ENCODE data around the gene NAT9. TPM values are rescaled to one million over a fixed set of nuclear protein-coding genes. Genes with fewer than 3 reads are reported as not detected.

NAT9 gene
- polyA plus RNA-seq, 4 donors, result 12.4 to 28.3 (median 22.2) TPM

DNA sequence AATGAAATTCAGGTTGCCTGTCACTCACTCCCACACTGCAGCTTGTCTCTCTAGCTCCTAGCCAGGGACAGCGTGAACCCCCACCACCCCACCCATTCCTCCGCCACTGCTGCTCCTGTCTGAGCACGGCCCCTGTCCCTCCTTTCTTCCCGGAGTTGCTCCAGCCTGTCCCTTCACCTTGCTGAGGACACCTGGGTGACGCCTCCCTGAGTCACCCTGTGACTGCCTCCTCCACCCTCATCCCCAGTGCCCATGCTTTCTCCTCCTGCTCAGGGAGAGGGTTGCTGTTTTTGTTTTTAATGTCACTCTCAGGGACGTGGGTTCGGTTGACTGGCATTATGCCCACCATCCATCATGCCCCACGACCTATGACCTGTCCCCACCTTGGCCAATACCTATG lies 25.8 kb upstream of the NAT9 start:
- no peak overlapping the region for H3K4me3 ChIP-seq (ENCODE audit: low read depth in 1 of 3, low read length in 3 of 3)
- H3K27ac ChIP-seq (ENCODE audit: low read depth in 1 of 3, low read length in 2 of 3), result no peak overlapping the region
- DNase-seq (no peak), FAIRE-seq (no peak)
- H3K36me3 ChIP-seq (ENCODE audit: control insufficient read depth in 3 of 3, insufficient read depth in 2 of 3, low read depth in 1 of 3, low read length in 3 of 3), result peaks cover 0 to 76% (median 4%) of the 10 kb centered on the region in 3 donors
- H3K9me3 ChIP-seq (ENCODE audit: control insufficient read depth in 2 of 2, insufficient read depth in 1 of 2, low read depth in 1 of 2, low read length in 1 of 2), result no peaks in the 10 kb centered on the region
- no peaks in the 10 kb centered on the region for H3K27me3 ChIP-seq (ENCODE audit: control insufficient read depth in 3 of 3, insufficient read depth in 3 of 3, low read length in 3 of 3)
- H3K4me1 ChIP-seq (ENCODE audit: control insufficient read depth in 3 of 3, insufficient read depth in 2 of 3, low read depth in 1 of 3, low read length in 2 of 3), result no peaks in the 10 kb centered on the region
- WGBS, 3 donors, result 81 to 90% (median 84%) methylated on average over 8 of the region's 8 CpGs

DNA sequence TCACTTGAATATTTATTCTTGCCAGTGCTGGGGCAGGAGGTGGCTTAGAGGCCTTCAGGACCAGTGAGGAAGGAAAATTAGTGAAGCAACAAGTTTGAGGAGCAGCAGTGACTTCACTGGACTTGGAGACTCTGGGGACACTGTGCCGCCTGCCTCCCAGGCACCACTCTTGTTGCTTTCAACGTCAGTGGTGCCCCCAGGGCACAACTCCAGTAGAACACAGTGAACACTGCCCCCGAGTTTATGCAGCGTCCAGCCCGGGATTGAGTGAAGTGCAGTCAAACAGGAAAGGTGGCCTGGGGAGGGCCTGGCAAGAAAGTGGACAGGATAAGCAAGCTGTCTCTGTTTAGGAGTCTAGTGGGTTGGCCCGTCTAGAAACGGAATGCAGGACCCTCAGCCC lies 24.4 kb upstream of the NAT9 start:
- 90 to 92% (median 91%) methylated on average over 7 of the region's 7 CpGs for WGBS, 3 donors
- no peak for DNase-seq
- H3K36me3 ChIP-seq (ENCODE audit: control insufficient read depth in 3 of 3, insufficient read depth in 2 of 3, low read depth in 1 of 3, low read length in 3 of 3), result peaks cover 0 to 82% (median 9%) of the 10 kb centered on the region in 3 donors
- H3K9me3 ChIP-seq (ENCODE audit: control insufficient read depth in 2 of 2, insufficient read depth in 1 of 2, low read depth in 1 of 2, low read length in 1 of 2), result no peaks in the 10 kb centered on the region
- no peak overlapping the region for H3K4me3 ChIP-seq (ENCODE audit: low read depth in 1 of 3, low read length in 3 of 3)
- H3K4me1 ChIP-seq (ENCODE audit: control insufficient read depth in 3 of 3, insufficient read depth in 2 of 3, low read depth in 1 of 3, low read length in 2 of 3), result no peaks in the 10 kb centered on the region
- H3K27me3 ChIP-seq (ENCODE audit: control insufficient read depth in 3 of 3, insufficient read depth in 3 of 3, low read length in 3 of 3), result no peaks in the 10 kb centered on the region
- FAIRE-seq, result no peak
- no peak overlapping the region for H3K27ac ChIP-seq (ENCODE audit: low read depth in 1 of 3, low read length in 2 of 3)

GRCh38 chr17:74799097-74799496 lies 23.0 kb upstream of the NAT9 start:
- no peak for FAIRE-seq
- no peaks in the 10 kb centered on the region for H3K27me3 ChIP-seq (ENCODE audit: control insufficient read depth in 3 of 3, insufficient read depth in 3 of 3, low read length in 3 of 3)
- WGBS, 3 donors, result 93 to 96% (median 93%) methylated on average over 14 of the region's 14 CpGs
- H3K36me3 ChIP-seq (ENCODE audit: control insufficient read depth in 3 of 3, insufficient read depth in 2 of 3, low read depth in 1 of 3, low read length in 3 of 3), result peaks cover 0 to 84% (median 9%) of the 10 kb centered on the region in 3 donors
- no peak for DNase-seq
- H3K4me1 ChIP-seq (ENCODE audit: control insufficient read depth in 3 of 3, insufficient read depth in 2 of 3, low read depth in 1 of 3, low read length in 2 of 3), result no peaks in the 10 kb centered on the region
- H3K9me3 ChIP-seq (ENCODE audit: control insufficient read depth in 2 of 2, insufficient read depth in 1 of 2, low read depth in 1 of 2, low read length in 1 of 2), result no peaks in the 10 kb centered on the region
- no peak overlapping the region for H3K27ac ChIP-seq (ENCODE audit: low read depth in 1 of 3, low read length in 2 of 3)
- no peak overlapping the region for H3K4me3 ChIP-seq (ENCODE audit: low read depth in 1 of 3, low read length in 3 of 3)

GRCh38 chr17:74798239-74798707 lies 22.1 kb upstream of the NAT9 start:
- Histone ChIP-seq H3K4me3 (ENCODE audit: low read depth in 1 of 3, low read length in 3 of 3) (no peak overlapping the region), H3K27ac (ENCODE audit: low read depth in 1 of 3, low read length in 2 of 3) (no peak overlapping the region), H3K36me3 (ENCODE audit: control insufficient read depth in 3 of 3, insufficient read depth in 2 of 3, low read depth in 1 of 3, low read length in 3 of 3) (peaks cover 0 to 86% (median 9%) of the 10 kb centered on the region in 3 donors), H3K4me1 (ENCODE audit: control insufficient read depth in 3 of 3, insufficient read depth in 2 of 3, low read depth in 1 of 3, low read length in 2 of 3) (no peaks in the 10 kb centered on the region), H3K27me3 (ENCODE audit: control insufficient read depth in 3 of 3, insufficient read depth in 3 of 3, low read length in 3 of 3) (no peaks in the 10 kb centered on the region), H3K9me3 (ENCODE audit: control insufficient read depth in 2 of 2, insufficient read depth in 1 of 2, low read depth in 1 of 2, low read length in 1 of 2) (no peaks in the 10 kb centered on the region)
- WGBS, 3 donors, result 81 to 91% (median 86%) methylated on average over 8 of the region's 8 CpGs
- FAIRE-seq, result no peak
- DNase-seq, result no peak

- FAIRE-seq (no peak), DNase-seq (no peak)
- H3K4me1 ChIP-seq (ENCODE audit: control insufficient read depth in 3 of 3, insufficient read depth in 2 of 3, low read depth in 1 of 3, low read length in 2 of 3), result no peaks in the 10 kb centered on the region
- 94 to 97% (median 97%) methylated on average over 4 of the region's 4 CpGs for WGBS, 3 donors
- H3K4me3 ChIP-seq (ENCODE audit: low read depth in 1 of 3, low read length in 3 of 3), result no peak overlapping the region
- no peak overlapping the region for H3K27ac ChIP-seq (ENCODE audit: low read depth in 1 of 3, low read length in 2 of 3)
- H3K9me3 ChIP-seq (ENCODE audit: control insufficient read depth in 2 of 2, insufficient read depth in 1 of 2, low read depth in 1 of 2, low read length in 1 of 2), result no peaks in the 10 kb centered on the region
- H3K27me3 ChIP-seq (ENCODE audit: control insufficient read depth in 3 of 3, insufficient read depth in 3 of 3, low read length in 3 of 3), result no peaks in the 10 kb centered on the region
- peaks cover 0 to 88% (median 9%) of the 10 kb centered on the region in 3 donors for H3K36me3 ChIP-seq (ENCODE audit: control insufficient read depth in 3 of 3, insufficient read depth in 2 of 3, low read depth in 1 of 3, low read length in 3 of 3)
Observed at GRCh38 chr17:74797824-74798223, 21.7 kb upstream of the NAT9 start.

GRCh38 chr17:74796866-74797265 lies 20.7 kb upstream of the NAT9 start:
- FAIRE-seq (no peak), DNase-seq (no peak)
- WGBS, 3 donors, result 93 to 96% (median 95%) methylated on average over 6 of the region's 6 CpGs
- Histone ChIP-seq H3K27me3 (ENCODE audit: control insufficient read depth in 3 of 3, insufficient read depth in 3 of 3, low read length in 3 of 3) (no peaks in the 10 kb centered on the region), H3K36me3 (ENCODE audit: control insufficient read depth in 3 of 3, insufficient read depth in 2 of 3, low read depth in 1 of 3, low read length in 3 of 3) (peaks cover 0 to 89% (median 9%) of the 10 kb centered on the region in 3 donors), H3K9me3 (ENCODE audit: control insufficient read depth in 2 of 2, insufficient read depth in 1 of 2, low read depth in 1 of 2, low read length in 1 of 2) (no peaks in the 10 kb centered on the region), H3K4me3 (ENCODE audit: low read depth in 1 of 3, low read length in 3 of 3) (no peak overlapping the region), H3K27ac (ENCODE audit: low read depth in 1 of 3, low read length in 2 of 3) (no peak overlapping the region), H3K4me1 (ENCODE audit: control insufficient read depth in 3 of 3, insufficient read depth in 2 of 3, low read depth in 1 of 3, low read length in 2 of 3) (no peaks in the 10 kb centered on the region)

DNA sequence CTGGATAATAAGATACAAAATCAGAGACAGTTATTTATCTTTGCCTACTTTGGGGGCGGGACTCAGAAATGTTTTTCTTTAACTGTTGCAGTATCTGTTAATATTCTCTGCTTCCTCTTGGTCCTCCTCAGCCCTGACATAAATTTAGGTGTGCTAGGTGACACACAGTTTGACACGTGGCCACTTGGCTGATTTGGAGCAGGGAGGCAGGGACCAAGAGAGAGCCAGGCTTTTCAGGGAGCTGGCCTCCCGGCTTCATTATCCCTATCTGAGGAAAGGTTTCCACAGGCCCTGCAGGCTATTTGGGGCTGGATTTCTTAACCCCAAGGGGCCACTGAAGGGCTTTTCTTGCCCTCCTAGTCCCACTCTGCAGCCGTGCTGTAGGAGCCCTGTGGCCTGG lies 20.1 kb upstream of the NAT9 start:
- no peak for DNase-seq
- peaks cover 0 to 84% (median 9%) of the 10 kb centered on the region in 3 donors for H3K36me3 ChIP-seq (ENCODE audit: control insufficient read depth in 3 of 3, insufficient read depth in 2 of 3, low read depth in 1 of 3, low read length in 3 of 3)

GRCh38 chr17:74795327-74796020 lies 19.3 kb upstream of the NAT9 start:
- H3K27ac ChIP-seq (ENCODE audit: low read depth in 1 of 3, low read length in 2 of 3), result no peak overlapping the region
- no peak overlapping the region for H3K4me3 ChIP-seq (ENCODE audit: low read depth in 1 of 3, low read length in 3 of 3)
- no peaks in the 10 kb centered on the region for H3K9me3 ChIP-seq (ENCODE audit: control insufficient read depth in 2 of 2, insufficient read depth in 1 of 2, low read depth in 1 of 2, low read length in 1 of 2)
- WGBS, 3 donors, result 91 to 95% (median 94%) methylated on average over 17 to 18 of the region's 18 CpGs
- H3K4me1 ChIP-seq (ENCODE audit: control insufficient read depth in 3 of 3, insufficient read depth in 2 of 3, low read depth in 1 of 3, low read length in 2 of 3), result no peaks in the 10 kb centered on the region
- DNase-seq, result no peak
- H3K27me3 ChIP-seq (ENCODE audit: control insufficient read depth in 3 of 3, insufficient read depth in 3 of 3, low read length in 3 of 3), result no peaks in the 10 kb centered on the region
- FAIRE-seq, result no peak
- peaks cover 0 to 83% (median 9%) of the 10 kb centered on the region in 3 donors for H3K36me3 ChIP-seq (ENCODE audit: control insufficient read depth in 3 of 3, insufficient read depth in 2 of 3, low read depth in 1 of 3, low read length in 3 of 3)

More for the DNA sequence above, 20.1 kb upstream of the NAT9 start:
- FAIRE-seq, result no peak
- no peak overlapping the region for H3K4me3 ChIP-seq (ENCODE audit: low read depth in 1 of 3, low read length in 3 of 3)
- no peaks in the 10 kb centered on the region for H3K4me1 ChIP-seq (ENCODE audit: control insufficient read depth in 3 of 3, insufficient read depth in 2 of 3, low read depth in 1 of 3, low read length in 2 of 3)
- H3K27me3 ChIP-seq (ENCODE audit: control insufficient read depth in 3 of 3, insufficient read depth in 3 of 3, low read length in 3 of 3), result no peaks in the 10 kb centered on the region
- WGBS, 3 donors, result 92 to 97% (median 95%) methylated on average over 4 of the region's 4 CpGs
- H3K27ac ChIP-seq (ENCODE audit: low read depth in 1 of 3, low read length in 2 of 3), result no peak overlapping the region
- no peaks in the 10 kb centered on the region for H3K9me3 ChIP-seq (ENCODE audit: control insufficient read depth in 2 of 2, insufficient read depth in 1 of 2, low read depth in 1 of 2, low read length in 1 of 2)
